Neutrophil (primary cell): ENCODE measurements around the gene RAB31.

ENCODE experiments used
- H3K27ac ChIP-seq: fragments of 200-600 bp; sonication (generic); 2 replicates; pipeline ENCODE4 v1.5.1; 2016; ENCODE audit warnings: mild to moderate bottlenecking, moderate library complexity
- H3K27me3 ChIP-seq: fragments of 200-600 bp; sonication (generic); 2 replicates; pipeline ENCODE4 v1.6.0; 2016; ENCODE audit warnings: mild to moderate bottlenecking
- H3K36me3 ChIP-seq: fragments of 200-600 bp; sonication (generic); 2 replicates; pipeline ENCODE4 v1.5.1; 2017
- H3K4me1 ChIP-seq, 2 experiments: fragments of 200-600 bp in 1 of 2; sonication (generic) in 1 of 2; 1 replicate in 1 of 2; 2 replicates in 1 of 2; pipeline versions ENCODE4 v1.5.1 to v1.6.1; 2013 to 2016; ENCODE audit warnings: low read depth in 1 of 2, low read length in 1 of 2, mild to moderate bottlenecking in 1 of 2, moderate library complexity in 1 of 2; ENCODE audit not compliant: control insufficient read depth in 1 of 2, insufficient read depth in 1 of 2
- H3K4me3 ChIP-seq, 2 experiments: fragments of 200-600 bp in 1 of 2; sonication (generic) in 1 of 2; 1 replicate in 1 of 2; 2 replicates in 1 of 2; pipeline ENCODE4 v1.5.1; 2013 to 2016; ENCODE audit warnings: low read depth in 1 of 2, low read length in 1 of 2, mild to moderate bottlenecking in 1 of 2, moderate library complexity in 1 of 2
- H3K9me3 ChIP-seq: fragments of 200-600 bp; sonication (generic); 2 replicates; pipeline ENCODE4 v1.5.1; 2016
- TF ChIP-seq, protein P1 (sequence below): fragments of 200-600 bp; sonication (generic); IDR thresholded peaks from 2 replicates; pipeline ENCODE4 v1.5.1; 2016; ENCODE audit warnings: antibody characterized with exemption

RAB31 gene

DNA sequence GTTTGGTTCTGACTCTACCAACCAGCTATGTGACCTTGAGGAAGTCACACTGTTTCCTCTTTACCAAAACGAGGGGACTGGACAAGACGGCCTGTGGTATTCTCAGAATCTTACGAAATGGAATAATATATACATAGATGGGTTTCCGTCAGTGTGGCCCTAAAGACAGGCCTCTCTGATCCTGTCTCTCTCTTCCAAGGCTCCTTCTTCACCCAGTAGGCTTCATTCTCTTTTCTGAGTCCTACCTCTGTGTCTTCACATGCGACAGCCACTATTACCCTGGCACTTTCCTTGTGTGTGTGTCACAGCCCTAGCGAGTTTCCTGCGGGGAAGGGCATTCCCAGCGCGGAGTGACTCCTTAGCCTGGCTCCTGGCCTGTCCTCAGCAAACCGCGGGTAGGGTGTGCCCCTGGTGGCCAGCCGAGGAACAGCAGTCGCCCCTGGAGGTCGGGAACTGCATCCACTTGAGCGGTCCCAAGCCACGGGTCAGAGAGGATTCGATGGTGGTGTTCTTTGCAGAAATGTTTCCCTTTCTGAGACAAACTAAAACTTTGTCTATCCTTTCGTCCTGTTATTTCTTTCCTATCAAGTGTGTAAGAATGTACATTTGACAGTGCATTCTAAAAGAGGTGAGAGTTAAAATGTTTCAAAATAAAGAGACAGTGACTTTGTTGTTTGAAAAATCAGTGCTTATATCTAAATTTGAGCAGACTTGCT, 63.3 kb downstream of the RAB31 start:
- TF ChIP-seq, protein P1, sequence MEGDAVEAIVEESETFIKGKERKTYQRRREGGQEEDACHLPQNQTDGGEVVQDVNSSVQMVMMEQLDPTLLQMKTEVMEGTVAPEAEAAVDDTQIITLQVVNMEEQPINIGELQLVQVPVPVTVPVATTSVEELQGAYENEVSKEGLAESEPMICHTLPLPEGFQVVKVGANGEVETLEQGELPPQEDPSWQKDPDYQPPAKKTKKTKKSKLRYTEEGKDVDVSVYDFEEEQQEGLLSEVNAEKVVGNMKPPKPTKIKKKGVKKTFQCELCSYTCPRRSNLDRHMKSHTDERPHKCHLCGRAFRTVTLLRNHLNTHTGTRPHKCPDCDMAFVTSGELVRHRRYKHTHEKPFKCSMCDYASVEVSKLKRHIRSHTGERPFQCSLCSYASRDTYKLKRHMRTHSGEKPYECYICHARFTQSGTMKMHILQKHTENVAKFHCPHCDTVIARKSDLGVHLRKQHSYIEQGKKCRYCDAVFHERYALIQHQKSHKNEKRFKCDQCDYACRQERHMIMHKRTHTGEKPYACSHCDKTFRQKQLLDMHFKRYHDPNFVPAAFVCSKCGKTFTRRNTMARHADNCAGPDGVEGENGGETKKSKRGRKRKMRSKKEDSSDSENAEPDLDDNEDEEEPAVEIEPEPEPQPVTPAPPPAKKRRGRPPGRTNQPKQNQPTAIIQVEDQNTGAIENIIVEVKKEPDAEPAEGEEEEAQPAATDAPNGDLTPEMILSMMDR, result peak; percentile 92
- Histone ChIP-seq H3K36me3 (peaks cover 6% of the 10 kb centered on the region), H3K9me3 (no peaks in the 10 kb centered on the region), H3K27me3 (no peaks in the 10 kb centered on the region), H3K4me3 (peak overlapping the region; percentile 51 to 54), H3K4me1 (peaks cover 69 to 75% of the 10 kb centered on the region in 2 experiments), H3K27ac (peak overlapping the region; percentile 89)

DNA sequence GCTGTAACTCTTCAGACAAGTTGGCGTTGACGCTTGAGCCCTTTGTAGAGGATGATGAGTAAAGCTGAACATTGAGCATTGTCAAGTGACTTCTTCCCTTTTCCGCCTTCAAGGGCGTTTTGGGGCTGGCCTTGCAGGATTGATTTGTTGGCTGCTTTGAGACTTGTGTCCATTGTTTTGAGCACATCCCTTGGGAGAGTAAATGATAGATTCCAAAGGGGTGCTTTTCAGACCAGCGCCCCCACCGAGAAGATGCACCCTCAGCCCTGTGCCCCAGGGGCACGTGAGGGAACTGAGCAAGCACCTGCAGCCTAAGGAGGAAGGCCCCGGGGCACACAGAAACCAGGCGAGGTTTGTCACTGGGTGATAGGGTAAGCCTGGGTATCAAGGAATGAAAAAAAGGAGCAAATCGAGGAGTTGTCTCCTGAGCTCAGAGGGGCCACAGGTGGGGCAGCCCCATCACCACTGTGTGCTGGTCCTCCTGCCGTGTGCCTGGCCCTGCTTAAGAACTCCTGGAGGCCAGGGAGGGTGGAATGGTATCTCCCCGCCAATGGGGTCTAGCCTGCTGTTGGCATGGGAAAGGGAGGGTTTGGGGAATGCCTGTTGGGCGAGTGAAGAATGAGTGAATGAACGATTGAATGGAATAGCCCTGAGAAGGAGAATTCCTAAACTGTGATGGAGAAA, 64.0 kb downstream of the RAB31 start:
- TF ChIP-seq, protein P1, result no peak
- H3K4me1 ChIP-seq, result peaks cover 76 to 78% of the 10 kb centered on the region in 2 experiments
- peak overlapping the region; percentile 51 to 54 for H3K4me3 ChIP-seq
- H3K27me3 ChIP-seq, result no peaks in the 10 kb centered on the region
- H3K27ac ChIP-seq, result peak overlapping the region; percentile 89
- H3K9me3 ChIP-seq, result no peaks in the 10 kb centered on the region
- H3K36me3 ChIP-seq, result peaks cover 6% of the 10 kb centered on the region

- peak overlapping the region; percentile 89 for H3K27ac ChIP-seq
- H3K4me1 ChIP-seq, result peaks cover 86 to 87% of the 10 kb centered on the region in 2 experiments
- H3K27me3 ChIP-seq, result no peaks in the 10 kb centered on the region
- peaks cover 3% of the 10 kb centered on the region for H3K36me3 ChIP-seq
- TF ChIP-seq, protein P1, result no peak
- no peaks in the 10 kb centered on the region for H3K9me3 ChIP-seq
- peak overlapping the region in 1 of 2 experiments; percentile 51 for H3K4me3 ChIP-seq
Observed at GRCh38 chr18:9772847-9773677, 65.0 kb downstream of the RAB31 start.

DNA sequence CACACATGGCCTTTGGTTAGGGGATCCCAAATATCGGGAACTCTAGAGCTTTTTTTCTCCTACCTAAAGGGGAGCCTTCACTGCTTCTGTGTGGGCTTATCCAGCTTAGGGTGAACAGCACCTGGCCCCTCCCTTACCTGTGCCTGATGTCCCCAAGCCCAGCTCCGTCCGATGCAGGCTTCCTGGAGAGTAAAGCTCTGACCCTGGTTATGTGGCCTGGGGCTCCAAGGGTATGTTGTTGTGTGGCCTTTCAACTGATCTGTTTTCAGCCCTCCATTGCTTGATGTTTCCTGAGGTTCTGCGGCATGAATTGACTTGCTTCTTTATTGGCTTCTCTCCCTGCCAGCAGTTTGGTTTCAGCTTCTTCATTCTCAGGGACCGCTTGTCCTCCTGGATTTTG, 66.0 kb downstream of the RAB31 start:
- peaks cover 4% of the 10 kb centered on the region for H3K36me3 ChIP-seq
- TF ChIP-seq, protein P1, result no peak
- H3K4me1 ChIP-seq, result peaks cover 96 to 97% of the 10 kb centered on the region in 2 experiments
- no peaks in the 10 kb centered on the region for H3K27me3 ChIP-seq
- no peaks in the 10 kb centered on the region for H3K9me3 ChIP-seq
- H3K27ac ChIP-seq, result peak overlapping the region; percentile 89
- H3K4me3 ChIP-seq, result peak overlapping the region in 1 of 2 experiments; percentile 23

DNA sequence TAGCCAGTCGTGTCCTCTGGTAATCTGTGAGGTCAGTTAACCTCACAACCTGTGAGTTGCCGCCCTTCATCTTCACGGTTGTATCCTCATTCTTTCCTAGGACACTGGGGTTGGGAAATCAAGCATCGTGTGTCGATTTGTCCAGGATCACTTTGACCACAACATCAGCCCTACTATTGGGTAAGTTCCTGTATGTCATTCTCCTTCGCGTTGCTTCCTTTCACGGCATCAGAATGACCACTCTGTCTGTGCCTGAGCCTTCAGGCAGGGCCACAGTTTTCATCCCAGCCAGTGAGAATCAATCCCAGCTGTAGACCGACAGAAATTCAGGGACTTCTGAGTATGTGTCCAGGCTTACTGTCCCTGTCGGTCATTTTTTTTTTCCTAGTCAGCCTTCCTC, 67.1 kb downstream of the RAB31 start:
- no peaks in the 10 kb centered on the region for H3K27me3 ChIP-seq
- TF ChIP-seq, protein P1, result no peak
- peak overlapping the region; percentile 89 for H3K27ac ChIP-seq
- peaks cover 100% of the 10 kb centered on the region in 2 experiments for H3K4me1 ChIP-seq
- H3K4me3 ChIP-seq, result peak overlapping the region; percentile 13 to 23
- peaks cover 4% of the 10 kb centered on the region for H3K36me3 ChIP-seq
- H3K9me3 ChIP-seq, result no peaks in the 10 kb centered on the region
